Stimulated activated CD8-positive, alpha-beta memory T cell treated with anti-CD3 and anti-CD28 coated beads, Interleukin-15, amount 100 ng/mL, for 1 hour (primary cell): ENCODE results near the gene DSG2.
"Not testable (repeated sequence)": the region's sequence is repeated elsewhere in the genome, so short reads cannot be mapped to it uniquely, and the experiment has no call there.

Source experiments
- DNase-seq: peaks from one replicate; pipeline ENCODE4 v3.0.0-alpha.2; 2020; ENCODE audit warnings: low read depth

Gene DSG2

GRCh38 chr18:31500051-31500688, 2.2 kb downstream of the DSG2 start:
- no peak for DNase-seq

- no peak for DNase-seq
These were observed 5.0 kb downstream of the DSG2 start for GRCh38 chr18:31503011-31503410.

GRCh38 chr18:31504455-31505147, 6.6 kb downstream of the DSG2 start:
- DNase-seq: no peak

- no peak for DNase-seq
These were observed 7.2 kb downstream of the DSG2 start for GRCh38 chr18:31505156-31505555.

GRCh38 chr18:31506024-31506742, 8.2 kb downstream of the DSG2 start:
- DNase-seq: no peak

GRCh38 chr18:31507124-31507523, 9.1 kb downstream of the DSG2 start:
- DNase-seq: not testable (repeated sequence)

- DNase-seq: no peak
These were observed 10.8 kb downstream of the DSG2 start for GRCh38 chr18:31508781-31509180.

GRCh38 chr18:31509571-31509970, 11.6 kb downstream of the DSG2 start:
- DNase-seq: no peak

GRCh38 chr18:31510319-31510718, 12.3 kb downstream of the DSG2 start:
- DNase-seq: no peak

GRCh38 chr18:31511098-31511497, 13.1 kb downstream of the DSG2 start:
- no peak for DNase-seq

GRCh38 chr18:31512203-31512764, 14.3 kb downstream of the DSG2 start:
- DNase-seq: no peak

- no peak for DNase-seq
These were observed 15.4 kb downstream of the DSG2 start for GRCh38 chr18:31513189-31513935.

GRCh38 chr18:31516437-31516836, 18.5 kb downstream of the DSG2 start:
- DNase-seq: no peak

- DNase-seq: no peak
These were observed 28.4 kb downstream of the DSG2 start for GRCh38 chr18:31526374-31526773.

GRCh38 chr18:31533236-31533635, 35.3 kb downstream of the DSG2 start:
- DNase-seq: no peak

GRCh38 chr18:31538837-31539236, 40.9 kb downstream of the DSG2 start:
- no peak for DNase-seq

GRCh38 chr18:31546476-31546875, 48.5 kb downstream of the DSG2 start:
- DNase-seq: no peak

GRCh38 chr18:31548853-31549252, 50.9 kb downstream of the DSG2 start:
- no peak for DNase-seq

GRCh38 chr18:31549416-31549815, 51.4 kb downstream of the DSG2 start:
- DNase-seq: no peak

- DNase-seq: no peak
These were observed 53.9 kb downstream of the DSG2 start for GRCh38 chr18:31551883-31552282.

- DNase-seq: no peak
These were observed 55.8 kb downstream of the DSG2 start for GRCh38 chr18:31553800-31554199.

GRCh38 chr18:31554776-31555175, 56.8 kb downstream of the DSG2 start:
- no peak for DNase-seq
